Right lobe of liver (tissue), 6 donors: ENCODE data around the gene SH2D5. TPM values are rescaled to one million over a fixed set of nuclear protein-coding genes. Genes with fewer than 3 reads are reported as not detected.

Source experiments
- ATAC-seq, 4 donors: fragments of 200-7000 bp; cut with Tn5 transposase; one replicate each; pipeline ENCODE4 v1.9.1; 2020; ENCODE audit warnings: mild to moderate bottlenecking in 4 of 4, moderate library complexity in 4 of 4
- DNase-seq, 3 donors: peaks; one replicate each; pipeline ENCODE4 v3.0.0-alpha.2; 2020
- H3K27ac ChIP-seq, 3 donors: fragments of 200-600 bp; one replicate each; pipeline ENCODE4 v1.8.0; 2022
- H3K27me3 ChIP-seq, 2 donors: fragments of 200-600 bp; one replicate each; pipeline ENCODE4 v1.8.0; 2022
- H3K36me3 ChIP-seq, 4 donors: fragments of 200-600 bp; sonication (generic) in 1 of 4; one replicate each; pipeline versions ENCODE4 v1.5.1 to v1.8.0; 2017 to 2022; ENCODE audit warnings: control low read depth in 1 of 4
- H3K4me1 ChIP-seq, 4 donors: fragments of 200-600 bp; sonication (generic) in 1 of 4; one replicate each; pipeline versions ENCODE4 v1.5.1 to v1.8.0; 2017 to 2022; ENCODE audit warnings: control low read depth in 1 of 4
- H3K4me3 ChIP-seq, 3 donors: fragments of 200-600 bp; one replicate each; pipeline ENCODE4 v1.8.0; 2022
- H3K9me3 ChIP-seq, 4 donors: fragments of 200-600 bp; sonication (generic) in 1 of 4; one replicate each; pipeline versions ENCODE4 v1.5.1 to v1.8.0; 2017 to 2022; ENCODE audit warnings: control low read depth in 1 of 4
- CTCF ChIP-seq, 4 donors: fragments of 200-600 bp in 3 of 4; fragments of 450-650 bp in 1 of 4; IDR thresholded peaks; one replicate each; pipeline versions ENCODE4 v1.5.1 to v1.8.0; 2016 to 2022; ENCODE audit warnings: antibody characterized with exemption in 4 of 4, mild to moderate bottlenecking in 2 of 4
- POLR2A ChIP-seq: fragments of 450-650 bp; IDR thresholded peaks from one replicate; pipeline ENCODE4 v1.6.1; 2017; ENCODE audit warnings: antibody characterized with exemption, mild to moderate bottlenecking
- WGBS: methylation state at CpG from one replicate; pipeline ENCODE4 v1.1.6; 2018; ENCODE audit warnings: low coverage, low lambda C conversion rate; ENCODE audit not compliant: insufficient coverage; ENCODE audit errors: missing lambda C conversion rate; 5-methylcytosine and 5-hydroxymethylcytosine counted together
- intact Hi-C, 2 donors: fragments of 100-400 bp; cut with DNase I; formaldehyde crosslinking; loops; one replicate each; pipeline versions ENCODE4 v1.11.2 to v1.14.1; 2022
- total RNA-seq, 6 experiments: library from RNA; depleted of rRNA in 2 of 6; stranded (reverse); fragments of >200 nt in 2 of 6; fragmentation: NEBNext Ultra II Directional in 3 of 6; extraction: Animal tissue kit (Norgen Biotek cat#: 25700) in 3 of 6; gene quantifications; one replicate each; pipeline versions ENCODE4 v1.1.0 to v1.2.4, GENCODE V29; 2016 to 2023
- donor health status: DM: no; HTN: yes; CAD: no.
- donor health status: DM: no; HTN: no; CAD: no.
- donor health status: DM: no; HTN: no; CAD: no.
- donor health status: DM: no; HTN: yes; CAD: no.
- donor health status: DM: no; HTN: yes; CAD: no.

The SH2D5 gene
- total RNA-seq, 6 experiments from 2014 or later = 0.80 to 1.8 (median 1.4) TPM; not detected in 3

DNA sequence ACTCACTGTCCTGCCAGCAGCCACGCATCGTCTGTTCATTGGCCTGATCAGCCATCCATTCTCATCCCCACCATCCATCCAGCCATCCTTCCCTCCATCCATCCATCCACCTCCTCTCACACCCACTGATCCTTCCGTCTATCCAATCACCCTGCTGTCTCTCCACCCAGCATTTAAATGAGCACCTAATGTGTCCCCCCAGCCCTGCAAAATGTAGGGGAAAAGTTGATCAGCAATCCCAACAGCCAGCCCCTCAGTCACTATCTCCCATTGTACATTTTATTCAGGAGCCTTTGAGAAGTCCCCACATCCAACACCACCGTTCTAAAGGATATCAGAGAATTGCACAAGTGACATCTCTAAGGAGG, 60.3 kb downstream of the SH2D5 start:
- no peak overlapping the region for H3K4me3 ChIP-seq
- H3K36me3 ChIP-seq = no peaks in the 10 kb centered on the region
- intact Hi-C loops = no loop called here
- DNase-seq (no peak), ATAC-seq (no peak)
- H3K27ac ChIP-seq = no peak overlapping the region
- H3K9me3 ChIP-seq = no peaks in the 10 kb centered on the region
- H3K27me3 ChIP-seq = no peaks in the 10 kb centered on the region
- no peaks in the 10 kb centered on the region for H3K4me1 ChIP-seq
- WGBS = 77% methylated on average over 4 of the region's 4 CpGs
- TF ChIP-seq POLR2A (no peak), CTCF (IDR thresholded peaks at IDR 0.05) (no peak)

DNA sequence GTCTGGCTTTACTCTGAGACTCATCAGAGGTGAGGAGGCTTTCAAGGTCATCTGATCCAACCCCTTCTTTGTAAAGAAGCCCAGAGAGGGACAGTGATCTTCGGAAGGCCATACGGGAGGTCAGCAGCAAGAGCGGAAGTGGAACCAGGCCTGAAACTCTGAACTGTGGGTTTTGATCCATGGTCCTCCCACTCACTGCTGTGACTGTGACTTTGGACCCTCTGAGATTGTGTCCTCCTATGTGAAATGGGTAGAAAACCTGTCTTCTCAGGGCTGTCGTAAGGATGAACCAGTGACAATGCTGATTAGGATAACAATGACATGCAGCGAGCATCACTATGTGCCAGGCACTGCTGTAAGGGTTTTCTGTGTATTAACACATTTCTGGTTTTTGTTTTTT, 61.6 kb downstream of the SH2D5 start:
- DNase-seq (no peak), ATAC-seq (no peak)
- WGBS = 93% methylated on average over 4 of the region's 5 CpGs
- intact Hi-C loops = no loop called here
- no peaks in the 10 kb centered on the region for H3K9me3 ChIP-seq
- TF ChIP-seq POLR2A (no peak), CTCF (IDR thresholded peaks at IDR 0.05) (no peak)
- H3K4me3 ChIP-seq = no peak overlapping the region
- no peaks in the 10 kb centered on the region for H3K36me3 ChIP-seq
- no peak overlapping the region for H3K27ac ChIP-seq
- H3K27me3 ChIP-seq = no peaks in the 10 kb centered on the region
- no peaks in the 10 kb centered on the region for H3K4me1 ChIP-seq

Other genes with a start within 250 kb of the SH2D5 start
- gene CAMK2N1, start 246.5 kb downstream of the SH2D5 start, total RNA-seq = 10 to 100 TPM; 10.4 to 30.2 (median 20.1) TPM
- 10 to 100 TPM; 14.4 to 33.6 (median 16.7) TPM for gene MUL1, start 224.6 kb downstream of the SH2D5 start, total RNA-seq
- under 1 TPM in 4 of 6 experiments, not detected in 2; 0.09 to 0.24 (median 0.12) TPM for gene FAM43B, start 180.1 kb downstream of the SH2D5 start, total RNA-seq
- gene CDA, start 143.6 kb downstream of the SH2D5 start, total RNA-seq = 10 to 100 TPM; 12.6 to 33.8 (median 24.5) TPM
- 10 to 100 TPM; 67.3 to 94.1 (median 83.0) TPM for gene PINK1, start 99.2 kb downstream of the SH2D5 start, total RNA-seq
- gene DDOST, start 71.3 kb downstream of the SH2D5 start, total RNA-seq = 100 to 1,000 TPM in 3 of 6 experiments, 10 to 100 TPM in 3; 53.0 to 132 (median 100) TPM
- 1 to 10 TPM; 1.0 to 3.2 (median 1.3) TPM for gene KIF17, start 14.7 kb downstream of the SH2D5 start, total RNA-seq
- 10 to 100 TPM; 60.6 to 84.6 (median 70.7) TPM for gene HP1BP3, start 54.6 kb upstream of the SH2D5 start, total RNA-seq